GM19025 (cell line): Measurements from ENCODE around the gene HCFC1.
"Not testable (repeated sequence)": the region's sequence is repeated elsewhere in the genome, so short reads cannot be mapped to it uniquely, and the experiment has no call there.

ENCODE experiments used
- ATAC-seq: cut with Tn5 transposase; IDR thresholded peaks from one replicate; pipeline ENCODE4 v1.9.1; 2021; ENCODE audit warnings: mild to moderate bottlenecking, low read depth, moderate library complexity; ENCODE audit not compliant: unreplicated experiment

Gene HCFC1

DNA sequence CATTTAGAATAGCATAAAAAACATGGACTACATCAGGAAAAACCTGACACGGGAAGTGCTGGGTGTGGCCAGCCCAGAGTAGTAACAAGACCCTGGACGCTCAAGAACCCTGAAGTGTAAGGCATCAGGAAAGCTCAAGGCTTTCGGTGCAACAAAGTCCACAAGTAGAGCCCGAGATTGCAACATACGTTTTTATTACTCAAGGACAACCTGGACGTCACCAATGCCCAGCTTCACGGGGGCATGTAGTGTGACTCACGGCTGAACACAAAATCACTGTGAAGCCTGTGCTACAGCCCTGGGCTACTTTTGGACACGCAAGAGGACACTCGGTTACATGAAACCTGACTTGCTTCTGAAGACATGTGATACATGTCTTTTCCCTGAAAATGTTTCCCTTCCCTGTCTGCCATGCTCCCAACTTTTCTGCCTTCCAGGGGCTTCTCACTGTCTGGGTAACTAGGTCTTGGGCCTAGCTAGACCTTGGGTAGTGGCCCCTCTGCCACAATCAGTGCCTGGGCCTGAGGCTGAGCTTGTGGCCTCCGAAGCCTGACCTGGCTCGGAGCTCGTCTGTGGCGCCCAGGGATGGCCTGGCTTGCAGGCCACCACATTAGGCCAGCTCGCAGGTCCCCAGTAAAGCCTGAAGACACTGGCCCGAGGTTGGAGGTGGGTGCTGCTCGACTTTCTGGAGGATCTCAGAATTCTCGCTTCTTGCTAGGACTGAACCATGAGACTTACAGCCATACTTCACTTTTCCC is 38.9 kb upstream of the HCFC1 start:
- ATAC-seq = no peak

DNA sequence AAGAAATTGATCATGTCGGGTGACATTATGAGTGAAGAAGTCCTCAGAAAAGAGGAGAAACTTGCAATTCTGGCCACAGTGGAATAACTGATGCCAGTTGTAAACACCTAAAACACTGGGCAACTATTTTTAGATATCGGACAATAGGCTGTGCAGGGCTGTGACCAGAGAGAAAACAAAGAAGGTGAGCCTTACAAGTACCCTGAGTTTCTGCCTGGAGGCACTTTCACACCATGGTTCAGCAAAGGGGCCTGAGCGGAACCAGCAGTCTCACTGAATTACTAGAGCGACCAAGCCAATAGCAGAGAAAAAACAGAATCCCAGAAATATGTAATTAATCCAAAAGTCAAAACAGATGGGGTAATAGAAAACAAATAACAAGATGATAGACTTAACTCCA is 36.9 kb upstream of the HCFC1 start:
- no peak for ATAC-seq

- no peak for ATAC-seq
Measured at GRCh38 chrX:154006947-154007346, 35.3 kb upstream of the HCFC1 start.

DNA sequence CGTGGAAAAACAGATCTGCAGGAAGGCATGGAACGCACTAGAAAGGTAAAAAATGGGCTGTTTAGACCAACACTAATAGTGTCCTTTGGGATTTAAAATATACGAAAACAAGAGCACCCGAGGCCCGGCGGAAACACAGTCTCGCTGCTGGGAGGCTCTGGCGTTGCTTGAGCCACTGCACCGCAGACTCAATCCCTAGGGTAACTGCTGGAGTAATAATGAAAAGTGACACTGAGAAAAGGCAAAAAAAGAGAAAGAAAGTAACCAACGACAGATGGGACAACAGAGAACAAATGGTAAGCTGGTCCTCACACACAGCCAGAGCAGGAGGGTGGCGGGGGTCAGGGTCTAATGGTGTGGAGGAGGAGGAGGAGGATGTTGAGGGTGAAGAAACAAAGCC is 32.7 kb upstream of the HCFC1 start:
- ATAC-seq = no peak

DNA sequence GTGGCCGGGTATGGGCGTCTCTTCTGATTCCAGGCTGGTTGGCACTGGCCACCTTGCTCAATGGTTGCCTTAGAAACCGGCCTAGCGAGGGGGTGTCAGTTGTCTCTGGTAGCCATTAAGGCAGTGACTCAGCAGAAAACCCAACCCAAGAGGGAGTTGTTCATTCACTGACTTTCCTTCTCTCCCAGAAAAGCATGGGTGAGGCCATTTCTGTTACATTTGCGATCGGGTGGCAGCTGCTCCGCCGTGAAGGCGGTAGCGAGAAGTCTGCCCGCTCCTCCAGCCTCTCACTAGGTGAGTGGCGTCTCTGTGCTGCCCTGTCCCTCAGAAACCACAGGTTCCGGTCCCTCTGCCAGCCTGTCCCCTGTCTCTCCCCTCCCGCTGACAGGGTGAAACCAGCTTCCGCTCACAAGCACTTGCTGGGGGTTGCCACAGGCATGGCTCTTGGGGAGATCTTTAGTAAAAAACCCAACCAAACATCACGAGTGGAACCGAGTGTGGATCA is 30.6 kb upstream of the HCFC1 start:
- ATAC-seq = no peak

GRCh38 chrX:154000051-154000450 is 28.4 kb upstream of the HCFC1 start:
- no peak for ATAC-seq

DNA sequence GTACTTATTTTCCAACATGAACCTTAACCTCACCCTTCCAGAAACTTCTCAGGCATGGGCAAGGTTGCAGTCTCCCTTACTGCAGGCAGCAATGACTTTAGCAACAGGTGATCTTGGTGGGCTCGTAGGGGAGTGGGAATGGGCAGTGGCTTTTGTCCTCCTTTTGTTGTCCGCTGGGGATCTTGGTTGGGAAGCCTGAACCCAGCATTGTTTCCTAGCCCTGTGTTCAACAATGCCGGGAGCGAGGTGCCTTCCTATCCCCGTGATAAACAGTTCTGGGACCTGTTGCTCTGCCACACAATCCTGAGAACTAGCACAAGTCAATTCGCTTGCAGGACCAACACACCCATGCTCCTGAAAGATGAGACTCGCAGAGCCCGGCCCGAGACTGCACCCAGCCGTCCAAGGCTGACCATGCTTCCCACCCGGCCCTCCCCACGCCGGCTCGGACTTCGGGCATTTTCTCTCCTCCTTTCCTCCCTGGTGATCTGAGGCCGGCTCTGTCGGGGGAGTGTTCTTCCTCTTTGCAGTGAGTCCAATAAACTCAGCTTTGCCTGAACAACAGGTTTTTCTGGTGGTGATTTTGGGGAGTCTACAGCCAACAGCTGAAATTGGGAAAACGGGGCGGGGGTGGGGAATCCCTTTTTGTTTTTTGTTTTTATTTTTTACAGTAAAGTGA is 27.9 kb upstream of the HCFC1 start:
- no peak for ATAC-seq

DNA sequence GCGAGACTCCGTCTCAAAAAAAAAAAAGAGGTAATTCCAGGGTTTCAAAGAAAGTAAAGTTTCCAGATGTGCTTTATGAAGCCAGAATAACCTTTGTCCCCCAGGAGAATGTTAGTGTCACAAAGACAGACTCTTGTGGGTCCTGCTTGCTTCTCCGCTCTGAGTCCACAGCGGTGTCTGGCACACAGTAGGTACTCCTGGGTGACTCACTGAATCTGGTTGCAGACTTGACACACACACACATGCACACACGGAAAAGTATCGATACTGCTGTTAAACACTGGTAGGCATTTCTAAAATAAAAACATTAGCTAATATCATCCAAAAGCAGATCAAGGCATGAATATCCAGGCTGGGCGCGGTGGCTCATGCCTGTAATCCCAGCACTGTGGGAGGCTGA is 23.9 kb upstream of the HCFC1 start:
- no peak for ATAC-seq

GRCh38 chrX:153994398-153994797 is 22.8 kb upstream of the HCFC1 start:
- ATAC-seq = not testable (repeated sequence)

- ATAC-seq = no peak
Measured at GRCh38 chrX:153993978-153994377, 22.4 kb upstream of the HCFC1 start.

- no peak for ATAC-seq
Measured at GRCh38 chrX:153993079-153993478, 21.5 kb upstream of the HCFC1 start.

- no peak for ATAC-seq
Measured at GRCh38 chrX:153992180-153992579, 20.6 kb upstream of the HCFC1 start.

DNA sequence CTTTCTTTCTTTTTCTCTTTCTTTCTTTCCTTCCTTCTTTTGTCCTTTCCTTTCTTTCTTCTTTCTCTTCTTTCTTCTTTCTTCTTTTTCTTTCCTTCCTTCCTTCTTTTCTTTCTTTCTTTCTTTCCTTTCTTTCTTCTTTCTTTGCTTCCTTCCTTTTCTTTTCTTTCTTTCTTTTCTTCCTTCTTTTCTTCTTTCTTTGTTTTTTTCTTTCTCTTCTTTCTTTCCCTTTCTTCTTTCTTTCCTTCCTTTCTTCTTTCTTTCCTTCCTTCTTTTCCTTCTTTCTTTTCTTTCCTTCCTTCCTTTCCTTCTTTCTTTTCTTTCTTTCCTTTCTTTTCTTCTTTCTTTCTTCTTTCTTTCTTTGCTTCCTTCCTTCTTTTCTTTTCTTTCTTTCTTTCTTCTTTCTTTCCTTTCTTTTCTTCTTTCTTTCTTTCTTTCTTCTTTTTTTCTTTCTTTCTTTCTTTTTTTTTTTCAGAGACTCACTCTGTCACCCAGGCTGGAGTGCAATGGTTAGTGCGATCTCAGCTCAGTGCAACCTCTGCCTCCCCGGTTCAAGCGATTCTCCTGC is 19.5 kb upstream of the HCFC1 start:
- no peak for ATAC-seq

DNA sequence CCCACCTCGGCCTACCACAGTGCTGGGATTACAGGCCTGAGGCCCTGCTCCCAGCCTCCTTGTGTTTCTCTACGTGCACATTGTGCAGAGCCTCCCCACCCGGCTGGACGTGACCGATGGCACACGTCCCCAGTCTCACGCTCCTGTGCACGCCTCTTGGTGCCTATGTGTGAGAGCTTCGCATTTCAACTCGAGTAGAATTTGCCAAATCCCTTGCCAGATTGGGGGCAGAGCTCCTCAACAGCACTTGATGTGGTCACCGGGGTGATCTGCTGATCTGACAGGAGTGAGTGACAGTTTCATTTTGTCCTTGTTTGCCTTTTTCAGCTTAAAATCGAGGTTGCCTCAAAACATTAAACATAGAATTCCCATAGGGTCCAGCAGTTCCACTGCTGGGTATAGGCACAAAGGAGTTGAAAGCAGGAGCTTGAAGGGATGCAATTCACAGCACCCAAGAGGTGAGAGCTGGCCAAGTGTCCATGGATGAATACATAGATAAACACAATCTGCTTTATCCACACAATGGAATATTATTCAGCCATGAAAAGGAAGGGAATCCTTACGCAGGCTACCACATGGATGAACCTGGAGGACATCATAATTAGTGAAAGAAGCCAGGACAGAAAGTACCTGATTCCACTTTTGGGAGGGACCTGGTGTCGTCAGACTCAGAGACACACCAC is 18.5 kb upstream of the HCFC1 start:
- ATAC-seq = no peak

DNA sequence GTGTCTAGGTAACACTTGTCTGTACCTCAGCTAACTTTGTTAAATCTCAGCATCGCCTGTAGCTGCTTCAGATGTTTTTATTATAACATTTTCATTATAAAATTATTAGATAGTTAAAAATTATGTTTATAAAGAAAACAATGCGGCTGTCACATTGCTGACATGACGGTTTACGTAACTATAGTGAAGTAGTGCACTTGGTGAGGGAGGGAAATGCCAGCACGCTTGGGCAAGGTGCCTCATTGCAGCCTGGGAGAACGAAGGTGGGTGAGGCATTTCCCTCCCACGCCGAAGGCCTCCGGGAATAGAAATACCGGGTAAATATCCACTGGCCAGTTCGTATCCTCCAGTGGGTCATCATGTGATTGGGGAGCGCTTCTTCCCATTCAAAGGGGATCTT is 16.9 kb upstream of the HCFC1 start:
- ATAC-seq = no peak

GRCh38 chrX:153984351-153985178 is 12.9 kb upstream of the HCFC1 start:
- ATAC-seq = no peak

DNA sequence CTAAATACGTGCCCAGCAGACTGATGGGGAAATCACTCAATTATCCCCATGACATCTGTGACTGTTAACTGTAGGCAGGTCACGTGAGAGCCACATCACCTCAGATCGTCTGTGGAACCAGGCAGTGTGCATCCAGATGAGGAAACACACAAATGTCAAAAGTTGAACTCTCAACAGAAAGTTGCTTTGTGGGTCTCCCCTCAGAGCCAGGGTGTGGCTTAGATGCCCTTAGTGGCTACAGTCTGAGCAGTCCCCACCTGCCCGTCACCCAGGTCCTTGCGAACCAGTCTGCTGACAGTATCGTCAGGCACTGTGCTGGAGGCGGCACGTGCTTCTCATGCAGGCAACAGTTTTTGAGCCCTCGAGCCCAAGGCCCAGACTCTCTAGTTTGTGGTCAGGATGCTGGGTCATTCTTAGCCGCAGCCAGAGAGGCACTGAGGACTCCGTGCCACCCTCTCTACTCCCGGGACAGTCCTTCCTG is 11.7 kb upstream of the HCFC1 start:
- no peak for ATAC-seq

DNA sequence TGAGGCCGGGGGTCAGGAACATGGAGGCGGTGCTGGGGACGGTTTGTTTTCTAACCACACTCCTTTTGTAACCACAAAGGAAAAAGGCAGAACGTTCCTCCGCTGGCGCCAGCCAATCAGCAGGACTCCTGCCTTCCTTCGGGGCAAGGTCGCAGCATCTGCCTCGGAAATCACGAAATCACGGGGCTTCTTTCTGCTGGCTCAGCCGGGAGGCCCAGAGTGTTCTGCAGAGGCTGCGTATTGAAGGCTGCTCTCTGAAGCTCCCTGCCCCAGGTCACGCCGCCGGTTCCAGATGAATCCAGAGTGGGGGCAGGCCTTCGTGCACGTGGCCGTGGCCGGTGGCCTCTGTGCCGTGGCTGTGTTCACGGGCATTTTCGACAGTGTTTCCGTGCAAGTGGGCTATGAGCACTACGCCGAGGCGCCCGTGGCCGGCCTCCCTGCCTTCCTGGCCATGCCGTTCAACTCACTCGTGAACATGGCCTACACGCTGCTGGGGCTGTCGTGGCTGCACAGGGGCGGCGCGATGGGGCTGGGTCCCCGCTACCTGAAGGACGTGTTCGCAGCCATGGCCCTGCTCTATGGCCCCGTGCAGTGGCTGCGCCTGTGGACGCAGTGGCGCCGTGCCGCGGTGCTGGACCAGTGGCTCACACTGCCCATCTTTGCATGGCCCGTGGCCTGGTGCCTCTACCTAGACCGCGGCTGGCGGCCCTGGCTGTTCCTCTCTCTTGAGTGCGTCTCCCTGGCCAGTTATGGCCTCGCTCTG is 10.3 kb upstream of the HCFC1 start:
- no peak for ATAC-seq

- no peak for ATAC-seq
Measured at GRCh38 chrX:153981231-153981630, 9.6 kb upstream of the HCFC1 start.
